HG03103 (cell line): Measurements from ENCODE around the gene GUCA2A.

Experiments
- ATAC-seq: cut with Tn5 transposase; IDR thresholded peaks from one replicate; pipeline ENCODE4 v1.9.1; 2021; ENCODE audit warnings: low read depth; ENCODE audit not compliant: unreplicated experiment

The GUCA2A gene

DNA sequence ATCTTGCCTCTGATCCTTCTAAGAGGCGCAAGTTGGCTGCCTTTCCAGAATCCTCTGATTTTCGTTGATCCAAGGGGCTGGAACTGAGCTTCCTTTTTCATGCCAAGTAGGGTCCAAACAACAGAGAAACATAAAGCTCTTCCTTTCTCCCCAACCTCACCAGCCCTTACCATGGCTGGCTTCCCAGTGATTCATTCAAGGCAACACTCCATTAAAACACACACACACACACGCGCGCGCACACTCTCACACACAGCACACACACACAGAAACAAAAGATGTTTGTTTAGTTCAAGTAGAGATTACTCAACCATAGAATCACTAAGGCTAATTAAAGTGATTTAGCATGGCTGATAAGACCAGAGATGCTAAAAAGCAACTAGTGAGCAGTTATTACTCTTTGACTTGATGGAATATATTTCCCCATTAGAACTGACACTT lies 13.0 kb upstream of the GUCA2A start:
- ATAC-seq, result no peak

DNA sequence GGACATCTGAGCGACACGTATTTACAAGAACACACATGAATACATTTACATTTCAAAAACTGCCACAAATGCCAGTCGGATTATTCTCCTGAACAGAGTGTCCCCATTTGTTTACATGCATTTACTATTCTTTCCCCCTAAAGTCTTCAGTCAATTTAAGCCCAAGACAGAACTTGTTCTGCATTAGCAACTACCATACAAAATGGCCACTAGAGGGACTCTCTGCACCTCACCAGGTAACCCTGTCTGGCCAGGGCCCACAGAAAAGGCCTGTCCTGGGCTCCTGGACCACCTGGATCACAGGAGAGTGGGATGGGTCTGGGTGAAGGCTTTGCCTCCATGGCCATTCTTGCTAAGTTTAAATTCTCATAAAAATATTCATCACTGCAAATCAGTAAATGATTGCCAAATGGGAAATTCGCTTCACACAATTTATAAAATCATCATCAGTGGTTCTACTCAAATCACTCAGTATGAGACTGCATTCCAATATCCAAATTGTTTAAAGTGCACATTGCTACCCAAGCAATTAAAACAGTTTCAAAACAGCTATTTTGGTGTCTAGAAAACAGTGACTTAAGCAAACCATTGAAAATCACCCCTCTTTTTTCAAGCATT lies 12.5 kb upstream of the GUCA2A start:
- no peak for ATAC-seq

DNA sequence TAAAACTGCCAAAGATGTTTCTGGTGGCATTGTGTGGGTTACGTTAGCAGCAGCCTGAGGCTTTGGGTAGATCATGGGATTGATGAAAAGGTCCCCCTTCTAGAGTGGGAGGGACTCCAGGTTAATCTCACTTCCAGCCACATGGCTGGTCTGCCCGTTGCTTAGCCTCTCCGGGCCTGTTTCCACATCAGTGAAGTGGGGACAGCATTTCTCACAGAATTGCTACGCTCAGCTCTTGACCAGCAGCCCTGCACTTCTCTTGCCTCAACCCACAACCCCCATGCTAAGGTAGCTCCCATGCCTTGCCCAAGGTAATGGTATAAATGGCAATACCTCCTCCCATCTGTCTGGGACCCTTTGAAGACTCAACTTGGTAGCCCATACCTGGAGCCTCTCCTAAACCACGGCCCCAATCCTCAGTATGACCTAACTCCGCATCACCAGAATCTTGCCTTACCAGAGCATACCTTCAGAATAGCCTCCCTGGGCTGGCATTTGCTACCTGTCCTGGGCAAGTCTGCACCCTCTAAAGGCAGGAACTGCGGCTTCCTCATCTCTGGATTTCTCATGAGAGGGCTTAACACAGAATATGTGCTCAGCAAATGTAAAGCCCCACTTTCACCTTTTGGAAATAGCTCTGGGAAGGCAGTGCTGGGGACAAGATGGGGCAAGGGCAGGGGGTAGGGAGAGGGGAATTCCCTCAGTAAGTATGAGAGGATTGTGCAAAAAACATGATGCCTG lies 10.9 kb upstream of the GUCA2A start:
- no peak for ATAC-seq

DNA sequence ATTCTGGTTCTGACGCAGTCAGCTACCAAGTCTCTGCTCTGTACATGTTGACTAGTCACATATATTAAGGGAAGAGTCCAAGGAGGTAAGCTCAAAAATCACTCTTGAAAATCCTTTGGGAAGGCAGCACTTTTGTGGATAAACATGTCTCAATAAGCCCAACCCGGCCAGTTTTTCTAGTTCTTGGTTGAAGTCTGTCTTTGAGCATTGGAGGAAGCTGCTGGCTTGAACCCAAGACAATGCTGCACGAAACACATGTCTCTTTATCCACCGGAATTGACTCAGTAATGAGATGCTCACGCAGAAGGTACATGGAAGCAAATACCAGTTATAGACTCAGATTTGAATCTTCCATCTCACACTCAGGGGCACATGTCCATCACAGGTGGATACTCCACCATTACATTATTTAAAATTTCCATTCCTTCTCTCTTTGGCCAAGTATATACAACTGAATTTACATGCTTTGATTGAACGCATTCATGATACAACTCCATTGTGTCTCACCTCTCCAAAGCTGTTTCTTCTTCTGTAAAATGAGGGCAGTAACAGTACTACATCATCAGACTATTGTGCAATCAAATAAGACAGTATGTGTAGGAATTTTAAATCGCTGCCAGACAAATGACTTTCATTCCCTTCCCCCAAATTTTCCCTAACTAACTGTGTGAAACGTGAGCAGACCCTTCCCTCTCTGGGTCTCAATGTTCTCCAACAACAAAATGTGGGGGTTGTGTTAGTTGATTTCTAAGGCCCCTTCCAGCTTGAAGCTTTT lies 9.6 kb upstream of the GUCA2A start:
- no peak for ATAC-seq

DNA sequence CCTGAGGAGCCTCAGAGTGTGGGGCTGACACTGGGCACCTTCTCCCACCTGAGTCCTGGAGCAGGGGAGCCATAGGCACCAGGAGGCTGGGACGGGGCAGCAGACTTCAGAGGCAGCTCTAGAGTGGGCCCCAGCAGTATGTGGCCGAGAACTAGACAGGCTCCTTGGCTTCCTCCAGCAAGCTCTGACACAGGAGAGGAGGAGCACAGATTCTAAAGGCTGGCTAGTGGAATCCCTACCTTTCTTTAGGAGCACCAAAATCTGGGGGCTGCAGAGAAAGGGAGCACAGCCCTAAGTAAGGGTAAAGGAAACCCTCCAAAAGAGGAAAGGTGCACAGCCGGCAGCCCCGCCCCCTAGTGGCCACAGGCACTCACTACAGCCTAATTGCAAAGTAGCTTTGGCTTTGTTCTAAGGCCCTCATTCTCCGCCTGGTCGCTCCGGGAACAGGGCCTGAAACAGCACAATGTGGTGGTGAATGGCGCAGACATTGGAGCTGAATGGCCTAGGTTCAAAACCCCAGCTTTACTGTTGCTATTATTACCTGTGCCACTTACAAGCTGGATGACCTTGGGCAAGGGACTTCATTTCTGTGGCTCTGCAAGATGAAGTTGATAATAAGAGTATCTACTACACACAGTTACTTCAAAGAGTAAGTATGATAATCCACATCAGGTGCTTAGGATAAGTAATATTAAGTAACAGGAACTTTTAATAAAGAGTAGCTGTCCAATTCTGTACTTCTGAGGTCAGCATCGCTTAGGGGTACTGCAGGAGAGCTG lies 8.8 kb upstream of the GUCA2A start:
- ATAC-seq, result no peak

DNA sequence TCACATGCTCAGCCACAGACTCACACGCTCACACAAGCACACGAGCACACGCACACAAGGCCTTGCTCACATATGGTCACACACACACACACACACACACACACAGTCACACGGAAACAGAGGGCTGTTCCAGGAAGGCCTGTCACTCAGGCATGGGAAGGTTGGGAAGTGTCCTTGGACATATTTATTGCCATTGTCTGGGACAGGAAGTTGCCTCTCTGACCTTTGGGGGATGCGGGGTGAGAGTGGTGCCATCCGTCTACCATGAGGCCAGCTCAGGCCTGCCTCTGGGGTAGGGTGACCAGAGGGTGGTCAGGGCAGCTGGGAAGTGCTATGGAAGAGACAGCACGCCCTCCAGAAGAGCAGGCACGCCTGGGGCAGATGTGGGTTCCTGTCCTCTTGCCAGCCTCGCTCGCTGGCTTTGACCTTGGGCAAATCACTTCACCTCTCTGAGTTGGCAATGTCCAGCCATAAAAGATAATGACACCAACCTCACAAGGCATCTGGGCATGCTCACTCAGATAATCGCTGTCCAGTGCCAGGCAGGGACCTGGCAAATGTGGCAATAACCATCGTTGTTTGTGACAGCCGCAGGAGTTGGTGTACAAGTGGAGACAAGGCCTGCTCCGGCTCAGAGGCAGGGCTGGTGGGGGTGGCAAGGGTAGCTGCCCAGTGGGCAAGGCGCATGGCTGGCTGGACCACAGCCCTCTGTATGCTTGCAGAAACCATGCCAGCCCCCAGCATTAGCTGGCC lies 8.0 kb upstream of the GUCA2A start:
- ATAC-seq, result no peak

DNA sequence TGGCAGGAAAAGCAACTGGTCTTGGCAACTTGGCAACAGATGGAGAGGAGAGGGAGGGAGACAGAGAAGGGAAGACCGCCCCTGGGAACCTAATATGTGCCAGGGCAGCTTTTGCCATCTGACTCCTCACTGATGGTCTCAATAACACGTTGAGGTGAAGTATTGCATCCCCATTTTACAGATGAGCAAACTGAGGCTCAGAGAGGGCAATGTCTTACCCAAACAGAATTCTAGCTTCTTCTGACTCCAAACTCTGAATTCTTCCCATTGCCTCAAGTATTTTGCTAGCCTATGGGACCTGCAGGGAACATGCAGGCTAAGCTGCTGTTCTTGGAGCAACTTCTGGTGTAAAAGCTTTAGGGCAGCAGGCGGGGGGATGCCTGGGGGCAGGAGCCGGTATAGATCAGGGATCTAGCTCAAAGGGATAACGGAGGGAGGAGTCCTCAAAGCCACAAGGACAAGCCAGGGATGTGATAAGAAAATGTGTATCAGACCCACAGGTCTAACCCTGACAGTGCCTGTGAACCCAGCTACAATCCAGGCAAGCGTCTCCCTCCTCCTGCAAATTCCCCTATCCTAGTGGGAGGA lies 7.2 kb upstream of the GUCA2A start:
- no peak for ATAC-seq

DNA sequence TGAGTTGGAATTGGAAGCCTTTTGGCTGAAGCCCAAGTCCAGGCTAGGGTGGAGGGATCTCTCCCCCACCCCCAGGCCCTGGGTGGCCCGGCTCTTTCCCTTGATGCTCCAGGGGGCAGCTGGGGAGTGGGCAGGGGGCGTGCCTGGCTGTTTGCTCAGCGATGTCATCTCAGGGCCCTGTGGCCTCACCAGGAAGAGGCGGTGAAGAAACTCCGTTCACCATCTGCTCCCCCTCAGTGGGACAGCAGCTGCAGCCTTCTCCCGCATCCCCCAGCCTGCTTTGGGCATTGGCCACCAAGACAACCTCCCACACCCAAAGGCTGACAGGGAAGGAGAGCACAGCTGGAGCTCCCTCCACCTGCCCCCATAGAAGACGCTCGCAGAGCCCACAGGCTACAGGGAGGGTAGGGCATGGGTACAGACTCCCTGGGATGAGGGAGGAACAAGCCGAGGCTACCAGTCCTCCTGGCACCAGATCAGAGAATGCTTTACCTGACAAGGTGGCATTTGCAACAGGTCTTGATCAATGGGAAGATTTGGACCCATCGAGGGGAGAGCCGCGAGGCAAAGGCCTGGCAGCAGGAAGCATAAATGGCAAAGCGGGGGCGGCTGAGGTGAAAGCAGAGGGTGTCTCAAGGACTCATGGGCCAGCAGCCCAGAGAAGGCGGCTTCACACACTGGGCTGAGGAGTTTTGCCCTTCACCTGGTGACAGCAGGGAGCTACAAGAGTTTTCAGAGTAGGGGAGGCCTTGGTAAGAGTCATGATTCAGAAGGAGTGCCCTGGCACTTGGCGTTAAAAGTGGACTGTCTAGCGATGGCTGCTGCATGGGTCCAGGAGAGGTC lies 6.5 kb upstream of the GUCA2A start:
- ATAC-seq, result no peak

DNA sequence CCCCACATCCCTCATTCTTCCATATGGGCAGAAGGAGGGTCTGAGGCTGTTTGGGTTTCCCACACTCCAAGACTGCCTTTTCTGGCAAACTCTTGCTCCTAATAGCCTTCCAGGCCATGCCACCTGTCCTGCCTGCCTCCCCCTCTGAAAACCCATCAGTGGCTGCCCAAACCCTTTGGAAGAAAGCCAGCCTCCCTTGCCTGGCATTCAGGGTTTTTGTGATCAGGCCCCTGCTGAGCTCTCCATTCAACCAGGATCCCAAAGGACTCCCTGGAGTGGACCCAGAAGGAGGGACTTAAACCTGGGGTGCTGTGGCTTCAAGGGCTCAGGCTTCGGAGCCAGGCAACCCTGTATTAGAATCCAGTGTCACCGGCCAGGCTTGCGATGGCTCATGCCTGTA lies 4.2 kb upstream of the GUCA2A start:
- ATAC-seq, result no peak

DNA sequence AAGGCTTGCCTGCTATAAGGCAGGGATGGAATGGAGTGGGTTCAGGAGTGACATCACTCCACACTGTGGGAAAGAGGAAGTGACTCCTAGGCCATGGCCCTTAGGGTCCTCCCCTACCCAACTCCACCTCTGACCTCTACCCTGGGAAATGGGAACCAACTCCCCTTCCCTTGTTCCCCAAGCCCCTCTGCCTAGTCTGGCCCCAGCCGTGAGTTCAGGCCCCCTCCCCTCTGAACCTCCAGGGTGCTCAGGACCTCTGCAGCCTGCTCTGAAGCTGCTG lies 3.8 kb upstream of the GUCA2A start:
- ATAC-seq, result no peak

DNA sequence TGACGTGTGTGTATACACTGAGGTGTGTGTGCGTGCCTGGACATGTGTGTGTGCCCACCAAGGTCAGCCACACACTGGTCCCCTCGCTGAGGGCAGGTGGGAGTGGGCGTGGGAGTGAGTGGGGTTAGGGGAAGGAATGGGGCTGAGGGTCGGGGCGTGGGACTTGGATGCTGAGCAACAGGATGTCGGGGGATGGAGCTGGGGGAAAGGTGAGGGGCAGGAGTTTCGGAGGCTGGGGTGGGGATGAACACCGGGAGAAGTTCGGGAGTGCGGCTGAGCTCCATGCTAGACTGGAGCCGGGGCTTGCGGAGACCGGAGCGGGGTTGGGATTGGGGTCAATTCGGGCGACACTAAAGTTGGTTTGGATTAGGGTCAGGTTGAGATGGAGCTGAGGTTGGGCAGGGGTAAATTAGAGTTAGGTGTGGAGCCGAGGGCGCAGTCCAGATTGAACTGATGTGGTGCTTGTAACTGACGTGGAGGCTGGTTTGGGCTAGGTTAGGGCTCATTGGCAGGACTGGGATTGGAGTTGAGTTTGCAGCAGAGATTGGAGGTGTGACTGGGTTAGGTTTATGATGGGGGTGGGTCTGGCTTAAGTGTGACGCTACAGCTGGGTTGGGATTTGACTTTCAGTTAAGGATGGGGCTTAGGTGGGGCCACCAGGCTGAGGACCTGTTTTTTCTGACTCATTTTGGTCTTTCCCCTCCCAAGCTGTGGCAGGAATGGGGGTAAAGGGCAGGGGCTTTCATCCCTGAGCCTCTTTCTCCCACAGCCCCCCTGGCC lies 3.3 kb upstream of the GUCA2A start:
- no peak for ATAC-seq

DNA sequence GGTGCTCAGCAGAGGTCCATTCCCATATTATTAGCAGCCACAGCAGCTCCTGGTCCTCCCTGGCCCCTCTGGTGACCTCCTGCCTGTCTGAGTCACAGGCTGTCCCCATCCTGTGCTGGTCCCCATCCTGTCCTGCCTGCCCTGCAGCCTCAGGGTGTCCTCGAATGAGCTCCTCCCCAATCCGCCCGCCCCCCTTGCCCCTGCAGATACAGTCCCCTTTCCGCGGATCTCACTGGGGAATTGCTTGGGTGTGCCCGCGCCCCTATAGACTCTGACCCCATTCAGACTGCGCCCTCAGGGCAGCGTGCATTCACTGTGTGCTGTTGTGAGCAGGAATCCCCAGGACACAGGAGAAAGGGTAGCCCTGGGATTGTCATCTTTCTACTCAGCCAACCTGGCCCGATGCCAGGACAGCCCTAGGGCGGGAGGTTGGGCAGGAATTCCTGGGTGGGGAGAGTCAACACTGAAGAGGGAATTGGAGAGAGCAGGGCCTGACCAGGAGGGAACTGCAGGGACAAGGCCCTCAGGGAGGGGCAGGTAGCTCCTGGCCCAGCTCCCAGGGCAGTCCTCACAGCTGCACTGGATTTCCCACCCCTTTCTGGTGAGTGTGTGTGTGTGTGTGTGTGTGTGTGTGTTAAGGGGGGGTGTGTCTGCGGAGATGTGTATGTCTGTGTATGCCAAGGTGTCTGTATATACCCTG lies 1.1 kb upstream of the GUCA2A start:
- no peak for ATAC-seq

DNA sequence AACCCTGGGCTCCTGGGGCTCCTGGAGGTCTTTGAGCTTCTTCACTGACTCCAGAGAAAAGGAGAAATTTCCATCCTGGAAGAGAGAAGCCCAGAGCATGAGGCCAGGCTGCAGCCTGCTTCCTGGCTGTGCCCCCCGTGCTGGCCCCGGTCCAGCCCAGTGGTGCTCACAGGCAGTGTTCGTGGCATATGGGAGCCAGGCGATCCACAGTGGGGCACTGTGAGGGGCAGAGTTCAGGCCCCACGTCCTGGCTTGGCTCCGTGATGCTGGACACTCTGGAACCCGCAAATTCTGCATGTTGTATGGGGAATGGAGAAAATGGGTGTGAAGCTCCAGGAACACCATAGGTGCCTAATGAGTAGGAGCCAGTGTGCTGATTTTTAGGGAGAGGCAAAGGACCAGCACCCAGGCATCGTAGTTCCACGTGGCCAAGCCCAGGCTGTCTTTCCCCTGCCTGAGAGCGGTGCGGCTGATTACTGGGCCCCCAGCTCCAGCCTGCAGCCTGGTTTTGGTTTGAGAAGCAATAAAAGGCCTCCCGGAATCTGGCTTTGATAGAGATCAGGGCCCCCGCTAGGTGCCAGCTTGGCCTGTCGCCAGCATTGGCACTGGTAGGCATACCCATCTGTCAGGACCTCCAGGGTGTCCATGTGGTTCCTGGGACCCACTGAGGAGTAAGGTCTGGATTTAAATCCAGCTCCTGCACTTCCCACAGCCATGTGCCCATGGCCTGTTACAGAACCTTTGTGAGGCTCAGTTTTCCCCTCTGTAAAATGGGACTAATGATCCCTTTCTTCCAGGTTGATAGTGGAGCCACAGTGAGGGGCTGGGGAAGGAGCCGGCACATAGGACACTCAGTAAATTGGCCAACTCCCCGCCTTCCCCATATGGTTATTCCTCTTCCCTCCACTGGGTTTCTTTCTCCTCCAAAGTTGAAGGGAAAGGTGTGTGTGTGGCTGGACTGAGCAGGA lies 725 bp downstream of the GUCA2A start:
- no peak for ATAC-seq

DNA sequence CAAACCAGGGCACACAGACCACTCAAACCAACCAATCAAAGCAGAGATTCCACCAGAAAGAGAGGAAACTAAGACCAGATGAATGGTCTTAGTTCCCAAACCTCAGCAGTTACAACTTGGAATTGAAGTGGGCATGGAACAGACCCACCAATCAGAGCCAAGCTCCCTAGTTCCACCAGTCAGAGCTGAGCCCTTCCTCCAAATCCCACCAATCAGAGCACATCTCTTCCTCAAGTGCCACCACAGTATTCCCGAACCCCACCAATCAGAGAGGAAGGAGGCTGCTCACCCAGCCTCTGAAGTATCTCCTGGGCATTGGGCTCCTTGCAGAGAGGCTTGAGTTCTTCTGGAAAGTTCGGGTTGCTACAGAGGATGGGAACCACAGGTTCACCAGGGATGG lies 1.4 kb downstream of the GUCA2A start:
- no peak for ATAC-seq

DNA sequence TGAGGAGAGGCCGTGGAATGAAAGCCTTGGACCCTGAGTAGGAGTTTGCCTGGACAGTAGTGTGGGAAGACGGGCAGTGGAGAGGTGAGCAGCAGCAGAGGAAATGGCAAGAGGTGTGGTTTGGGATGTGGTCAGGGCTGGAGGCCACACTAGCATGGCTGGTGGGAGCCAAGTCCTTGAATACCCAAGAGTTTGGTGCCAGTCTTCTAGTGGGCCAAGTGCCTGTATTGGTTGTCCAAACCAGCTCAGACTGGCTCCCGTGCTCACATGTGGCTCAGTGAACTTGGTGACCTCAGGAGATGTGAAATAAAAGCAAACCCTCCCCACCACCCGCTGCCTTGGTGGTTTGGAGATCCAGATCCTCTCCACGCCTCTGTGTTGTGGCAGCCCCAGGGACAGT lies 2.4 kb downstream of the GUCA2A start:
- ATAC-seq, result no peak

DNA sequence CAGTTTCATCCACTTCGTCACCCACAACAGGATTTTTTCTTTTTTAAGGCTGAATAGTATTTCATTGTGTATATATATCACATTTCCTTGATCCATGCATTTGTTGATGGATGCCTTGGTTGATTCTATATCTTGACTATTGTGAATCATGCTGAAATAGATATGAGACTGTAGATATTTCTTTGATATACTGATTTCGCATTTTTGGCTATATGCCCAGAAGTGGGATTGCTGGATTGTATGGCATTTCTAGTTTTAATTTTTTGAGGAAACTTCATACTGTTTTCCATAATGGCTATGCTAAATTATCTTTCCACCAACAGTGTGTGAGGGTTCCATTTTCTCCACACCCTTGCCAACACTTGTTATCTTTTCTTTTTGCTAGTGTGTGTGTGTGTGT lies 6.4 kb downstream of the GUCA2A start:
- ATAC-seq, result no peak

DNA sequence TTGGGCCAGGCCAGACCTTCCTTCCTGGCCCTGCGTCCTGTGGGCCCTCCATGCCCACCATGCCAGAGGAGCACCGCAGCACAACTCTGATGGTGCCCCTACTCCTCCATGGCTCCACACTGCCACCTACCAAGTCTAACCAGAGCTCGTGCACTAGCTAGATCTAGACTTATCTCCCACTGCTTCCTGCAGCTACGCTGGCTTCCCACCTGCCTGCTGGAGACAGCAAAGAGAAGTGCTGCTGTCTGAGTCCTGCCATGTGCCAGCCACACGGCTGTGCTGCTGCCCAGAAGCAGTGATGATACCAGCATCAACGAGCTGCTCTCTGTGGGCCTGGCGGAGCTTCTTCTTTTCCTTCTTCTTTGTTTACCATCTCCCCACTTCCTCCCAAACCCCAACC lies 6.9 kb downstream of the GUCA2A start:
- ATAC-seq, result no peak
